Spleen (tissue), 7 donors: ENCODE data around the gene RALGDS.

Experiments
- CTCF ChIP-seq, 11 experiments: fragments of 200-600 bp in 7 of 11; fragments of 450-650 bp in 4 of 11; sonication (generic) in 4 of 11; IDR thresholded peaks in 8 of 11; conservative IDR thresholded peaks in 3 of 11; 1 replicate in 7 of 11; 2 replicates in 4 of 11; pipeline versions ENCODE4 v1.4.0 to v1.8.0; 2016 to 2021; ENCODE audit warnings: antibody characterized with exemption in 11 of 11, inconsistent platforms in 4 of 11, mild to moderate bottlenecking in 1 of 11
- POLR2A ChIP-seq, 3 donors: fragments of 450-650 bp; IDR thresholded peaks; one replicate each; pipeline ENCODE4 v1.5.1; 2017; ENCODE audit warnings: antibody characterized with exemption in 3 of 3, mild to moderate bottlenecking in 1 of 3
- donor health status: DM: no; HTN: no; CAD: no; lungs with moderate emphysema.
- donor health status: DM: no; HTN: no; CAD: no.
- donor health status: DM: no; HTN: no; CAD: no.

- TF ChIP-seq CTCF (IDR thresholded peaks at IDR 0.05 in 8 of 11, conservative IDR thresholded peaks at IDR 0.05 in 3 of 11) = no peak
- TF ChIP-seq POLR2A (IDR thresholded peaks at IDR 0.05) = no peak
Measured at GRCh38 chr9:133090187-133090586, 30.9 kb downstream of the RALGDS start.
